H9 (cell line): ENCODE results near the gene STX5. TPM values are rescaled to one million over a fixed set of nuclear protein-coding genes. Genes with fewer than 3 reads are reported as not detected.
A peak's percentile ranks its signal among the peaks of the same experiment; 100 is the strongest.

Experiments used
- DNase-seq: peaks from one replicate; pipeline ENCODE4 v3.0.0-alpha.2; 2017
- H2AFZ ChIP-seq: one replicate; pipeline ENCODE4 v1.6.1; 2013; ENCODE audit warnings: mild to moderate bottlenecking, low read length, control low read depth, moderate library complexity
- H2AK5ac ChIP-seq: 2 replicates; pipeline ENCODE4 v1.6.1; 2013; ENCODE audit warnings: low read length, control low read depth, mixed read lengths; ENCODE audit not compliant: insufficient read length
- H2BK120ac ChIP-seq: one replicate; pipeline ENCODE4 v1.6.1; 2013; ENCODE audit warnings: low read depth, mild to moderate bottlenecking, low read length, control low read depth, inconsistent platforms; ENCODE audit not compliant: poor library complexity, severe bottlenecking
- H2BK12ac ChIP-seq: 2 replicates; pipeline ENCODE4 v1.6.1; 2013; ENCODE audit warnings: low read length, control low read depth, mixed read lengths, low read depth; ENCODE audit not compliant: insufficient read length
- H2BK15ac ChIP-seq: 2 replicates; pipeline ENCODE4 v1.6.1; 2013; ENCODE audit warnings: low read depth, low read length, control low read depth
- H2BK20ac ChIP-seq: one replicate; pipeline ENCODE4 v1.6.1; 2013; ENCODE audit warnings: low read depth, mild to moderate bottlenecking, low read length, control low read depth, inconsistent platforms; ENCODE audit not compliant: poor library complexity, severe bottlenecking
- H2BK5ac ChIP-seq: 2 replicates; pipeline ENCODE4 v1.6.1; 2013; ENCODE audit warnings: low read length, control low read depth, mixed read lengths; ENCODE audit not compliant: insufficient read length
- H3K14ac ChIP-seq: 2 replicates; pipeline ENCODE4 v1.6.1; 2013; ENCODE audit warnings: low read length, control low read depth; ENCODE audit not compliant: insufficient read depth
- H3K18ac ChIP-seq: 2 replicates; pipeline ENCODE4 v1.6.1; 2013; ENCODE audit warnings: low read depth, mild to moderate bottlenecking, mixed read lengths, low read length, control low read depth; ENCODE audit not compliant: insufficient read length
- H3K23ac ChIP-seq: 2 replicates; pipeline ENCODE4 v1.6.1; 2013; ENCODE audit warnings: low read length, control low read depth, mixed read lengths, low read depth; ENCODE audit not compliant: insufficient read length
- H3K23me2 ChIP-seq: 2 replicates; pipeline ENCODE4 v1.6.1; 2013; ENCODE audit warnings: low read depth, mild to moderate bottlenecking, mixed read lengths, low read length, control low read depth; ENCODE audit not compliant: insufficient read length, poor library complexity, severe bottlenecking
- H3K27ac ChIP-seq: 2 replicates; pipeline ENCODE4 v1.5.1; 2013; ENCODE audit warnings: low read length, control low read depth, mixed read lengths, low read depth; ENCODE audit not compliant: insufficient read length
- H3K27me3 ChIP-seq: 2 replicates; pipeline ENCODE4 v1.6.1; 2013; ENCODE audit warnings: low read length, control low read depth, inconsistent platforms; ENCODE audit not compliant: insufficient read depth
- H3K4ac ChIP-seq: 2 replicates; pipeline ENCODE4 v1.6.1; 2013; ENCODE audit warnings: low read depth, mild to moderate bottlenecking, control low read depth, inconsistent platforms, low read length, moderate library complexity
- H3K4me1 ChIP-seq: 2 replicates; pipeline ENCODE4 v1.6.1; 2013; ENCODE audit warnings: low read length, control low read depth, inconsistent platforms; ENCODE audit not compliant: insufficient read depth
- H3K4me2 ChIP-seq: 2 replicates; pipeline ENCODE4 v1.6.1; 2013; ENCODE audit warnings: low read length, control low read depth, mixed read lengths; ENCODE audit not compliant: insufficient read length, insufficient read depth
- H3K56ac ChIP-seq: 2 replicates; pipeline ENCODE4 v1.6.1; 2013; ENCODE audit warnings: low read depth, mild to moderate bottlenecking, mixed read lengths, low read length, control low read depth; ENCODE audit not compliant: insufficient read length
- H3K79me1 ChIP-seq: 2 replicates; pipeline ENCODE4 v1.6.1; 2013; ENCODE audit warnings: low read depth, mild to moderate bottlenecking, moderate library complexity, low read length, control low read depth, inconsistent platforms; ENCODE audit not compliant: insufficient read depth, poor library complexity, severe bottlenecking
- H3K79me2 ChIP-seq: 2 replicates; pipeline ENCODE4 v1.6.1; 2013; ENCODE audit warnings: low read length, control low read depth, inconsistent platforms; ENCODE audit not compliant: insufficient read depth
- H3K9ac ChIP-seq: 2 replicates; pipeline ENCODE4 v1.6.1; 2013; ENCODE audit warnings: low read length, control low read depth, mixed read lengths; ENCODE audit not compliant: insufficient read length; ENCODE audit errors: extremely low read depth
- H3K9me3 ChIP-seq: one replicate; pipeline ENCODE4 v1.6.1; 2013; ENCODE audit warnings: low read depth, low read length, inconsistent platforms; ENCODE audit not compliant: control insufficient read depth
- H3T11ph ChIP-seq: one replicate; pipeline ENCODE4 v1.6.1; 2013; ENCODE audit warnings: mild to moderate bottlenecking, low read length, control low read depth, inconsistent platforms
- H4K20me1 ChIP-seq: one replicate; pipeline ENCODE4 v1.6.1; 2013; ENCODE audit not compliant: control insufficient read depth, insufficient read length, insufficient read depth
- H4K5ac ChIP-seq: 2 replicates; pipeline ENCODE4 v1.6.1; 2013; ENCODE audit warnings: low read depth, mild to moderate bottlenecking, mixed read lengths, low read length, control low read depth; ENCODE audit not compliant: insufficient read length
- H4K8ac ChIP-seq: replicated peaks from 2 replicates; pipeline ENCODE4 v1.6.1; 2013; ENCODE audit warnings: low read length, control low read depth, mixed read lengths, low read depth; ENCODE audit not compliant: insufficient read length
- H4K91ac ChIP-seq: 2 replicates; pipeline ENCODE4 v1.6.1; 2013; ENCODE audit warnings: low read depth, mild to moderate bottlenecking, moderate library complexity, mixed read lengths, low read length, control low read depth; ENCODE audit not compliant: insufficient read length
- H3K27ac Mint-ChIP-seq, 3 experiments: 2 replicates in 2 of 3; 3 replicates in 1 of 3; pipeline ENCODE4 v1.8.0; 2020 to 2021; ENCODE audit warnings: mixed read lengths in 3 of 3, mild to moderate bottlenecking in 1 of 3, moderate library complexity in 1 of 3
- H3K27me3 Mint-ChIP-seq: 2 replicates; pipeline ENCODE4 v1.8.0; 2021; ENCODE audit warnings: low read depth, mild to moderate bottlenecking, moderate library complexity, mixed read lengths
- H3K36me3 Mint-ChIP-seq, 3 experiments: 2 replicates in 2 of 3; 3 replicates in 1 of 3; pipeline ENCODE4 v1.8.0; 2020 to 2021; ENCODE audit warnings: low read depth in 3 of 3, mixed read lengths in 3 of 3; ENCODE audit not compliant: insufficient read depth in 1 of 3
- H3K4me1 Mint-ChIP-seq, 2 experiments: 2 replicates each; pipeline ENCODE4 v1.8.0; 2020; ENCODE audit warnings: mixed read lengths in 2 of 2
- H3K4me3 Mint-ChIP-seq, 2 experiments: 2 replicates in 1 of 2; 3 replicates in 1 of 2; pipeline ENCODE4 v1.8.0; 2020 to 2021; ENCODE audit warnings: mild to moderate bottlenecking in 2 of 2, mixed read lengths in 2 of 2, moderate library complexity in 1 of 2
- H3K9me3 Mint-ChIP-seq, 2 experiments: 2 replicates in 1 of 2; 3 replicates in 1 of 2; pipeline ENCODE4 v1.8.0; 2020; ENCODE audit warnings: mild to moderate bottlenecking in 2 of 2, mixed read lengths in 2 of 2, moderate library complexity in 1 of 2
- CTCF ChIP-seq: fragments of 200-600 bp; sonication (generic); conservative IDR thresholded peaks from 3 replicates; pipeline ENCODE4 v1.8.0; 2021; ENCODE audit warnings: antibody characterized with exemption, mild to moderate bottlenecking
- WGBS: extraction: QIAGEN DNeasy Blood & Tissue Kit; methylation state at CpG from one replicate; pipeline ENCODE4 v1.1.7; 2013; ENCODE audit warnings: missing lambda C conversion rate, low lambda C conversion rate, mixed read lengths; ENCODE audit not compliant: insufficient read length; ENCODE audit errors: extremely low coverage; 5-methylcytosine and 5-hydroxymethylcytosine counted together
- total RNA-seq: library from RNA; stranded (reverse); gene quantifications from 2 replicates; pipeline ENCODE4 v1.2.1, GENCODE V29; 2021

Gene STX5
- total RNA-seq, 1 experiment from 2014 or later, result 33.5 TPM

- Histone ChIP-seq H2BK120ac (no peak overlapping the region), H2BK20ac (no peak overlapping the region), H3T11ph (no peak overlapping the region), H3K4me1 (no peaks in the 10 kb centered on the region), H4K5ac (no peak overlapping the region), H2BK15ac (no peak overlapping the region), H3K23me2 (no peaks in the 10 kb centered on the region), H3K4ac (no peak overlapping the region), H2BK5ac (no peak overlapping the region), H3K23ac (no peak overlapping the region), H3K4me2 (no peak overlapping the region), H4K20me1 (no peaks in the 10 kb centered on the region), H3K18ac (no peak overlapping the region), H3K79me1 (peaks cover 8% of the 10 kb centered on the region), H3K14ac (no peak overlapping the region), H3K27me3 (no peaks in the 10 kb centered on the region), H4K8ac (no peak overlapping the region), H2AK5ac (no peak overlapping the region), H3K79me2 (peaks cover 45% of the 10 kb centered on the region), H3K9me3 (no peaks in the 10 kb centered on the region), H3K56ac (no peak overlapping the region), H4K91ac (no peak overlapping the region), H2AFZ (no peak overlapping the region), H3K9ac (no peak overlapping the region), H3K27ac (no peak overlapping the region), H2BK12ac (no peak overlapping the region)
- no peaks in the 10 kb centered on the region for H3K27me3 Mint-ChIP-seq
- no peaks in the 10 kb centered on the region for H3K9me3 Mint-ChIP-seq
- no peak overlapping the region for H3K4me3 Mint-ChIP-seq
- peak overlapping the region in 1 of 3 experiments; percentile 33; a peak in 2 of 7 replicates for H3K27ac Mint-ChIP-seq
- no CpG with 5 or more reads among the region's 6 CpGs for WGBS
- peaks cover 23 to 31% of the 10 kb centered on the region in 2 experiments for H3K4me1 Mint-ChIP-seq
- no peak for TF ChIP-seq CTCF
- DNase-seq, result no peak
- peaks cover 23 to 56% (median 43%) of the 10 kb centered on the region in 3 experiments; a peak in 6 of 7 replicates for H3K36me3 Mint-ChIP-seq
Measured at GRCh38 chr11:62865635-62866034, 33.8 kb upstream of the STX5 start.
